Thymus (tissue), 11 donors: ENCODE data around the gene PRPSAP1. TPM values are rescaled to one million over a fixed set of nuclear protein-coding genes. Genes with fewer than 3 reads are reported as not detected.

Experiments used
- DNase-seq, 9 donors: peaks; one replicate each; pipeline ENCODE4 v3.0.0-alpha.2; 2013; ENCODE audit warnings: low spot score in 9 of 9, low read depth in 6 of 9, missing footprints in 1 of 9
- H3K27ac ChIP-seq, 2 donors: one replicate each; pipeline ENCODE4 v1.5.1; 2013; ENCODE audit warnings: control low read depth in 1 of 2, low read depth in 1 of 2, low read length in 1 of 2, mild to moderate bottlenecking in 1 of 2, moderate library complexity in 1 of 2
- H3K27me3 ChIP-seq, 2 donors: one replicate each; pipeline ENCODE4 v1.5.1; 2013; ENCODE audit warnings: low read length in 1 of 2; ENCODE audit not compliant: control insufficient read depth in 2 of 2, insufficient read depth in 1 of 2
- H3K36me3 ChIP-seq, 2 donors: one replicate each; pipeline ENCODE4 v1.5.1; 2013; ENCODE audit warnings: low read length in 1 of 2, mild to moderate bottlenecking in 1 of 2, moderate library complexity in 1 of 2; ENCODE audit not compliant: control insufficient read depth in 2 of 2, insufficient read depth in 2 of 2
- H3K4me1 ChIP-seq, 2 donors: one replicate each; pipeline ENCODE4 v1.5.1; 2013; ENCODE audit warnings: low read length in 2 of 2; ENCODE audit not compliant: control insufficient read depth in 2 of 2, insufficient read depth in 2 of 2
- H3K4me3 ChIP-seq, 2 donors: one replicate each; pipeline ENCODE4 v1.5.1; 2013; ENCODE audit warnings: low read length in 2 of 2, control low read depth in 1 of 2, mild to moderate bottlenecking in 1 of 2
- H3K9me3 ChIP-seq, 2 donors: one replicate each; pipeline ENCODE4 v1.5.1; 2013; ENCODE audit warnings: low read length in 1 of 2, mild to moderate bottlenecking in 1 of 2; ENCODE audit not compliant: control insufficient read depth in 2 of 2, insufficient read depth in 1 of 2
- WGBS: extraction: QIAGEN DNeasy Blood & Tissue Kit; methylation state at CpG from one replicate; pipeline ENCODE4 v1.1.7; 2013; 5-methylcytosine and 5-hydroxymethylcytosine counted together
- polyA plus RNA-seq: library from polyadenylated mRNA; stranded (reverse); fragments of 200-250 nt; gene quantifications from one replicate; pipeline ENCODE4 v1.2.3, GENCODE V29; 2013
- total RNA-seq: library from RNA; stranded (reverse); fragments of 120-200 nt; gene quantifications from one replicate; pipeline ENCODE4 v1.2.4, GENCODE V29; 2013
- donor health status: healthy.

PRPSAP1 gene
- total and polyA plus RNA-seq, 2 donors: 17.3 to 38.5 TPM

- WGBS: 86% methylated on average over 5 of the region's 5 CpGs
- H3K27ac ChIP-seq: no peak overlapping the region
- H3K27me3 ChIP-seq: no peaks in the 10 kb centered on the region
- H3K4me3 ChIP-seq: no peak overlapping the region
- peaks cover 11 to 37% of the 10 kb centered on the region in 2 donors for H3K4me1 ChIP-seq
- no peaks in the 10 kb centered on the region for H3K9me3 ChIP-seq
- DNase-seq: no peak
- no peaks in the 10 kb centered on the region for H3K36me3 ChIP-seq
Observed at GRCh38 chr17:76260669-76261068, 93.0 kb downstream of the PRPSAP1 start.

- no peaks in the 10 kb centered on the region for H3K27me3 ChIP-seq
- H3K27ac ChIP-seq: no peak overlapping the region
- DNase-seq: no peak
- no peaks in the 10 kb centered on the region for H3K36me3 ChIP-seq
- H3K9me3 ChIP-seq: no peaks in the 10 kb centered on the region
- WGBS: 99% methylated on average over 7 of the region's 7 CpGs
- peaks cover 11 to 37% of the 10 kb centered on the region in 2 donors for H3K4me1 ChIP-seq
- no peak overlapping the region for H3K4me3 ChIP-seq
Observed at GRCh38 chr17:76260220-76260619, 93.5 kb downstream of the PRPSAP1 start.

Other genes with a start within 250 kb of the PRPSAP1 start
- gene FOXJ1, start 212.7 kb downstream of the PRPSAP1 start, total RNA-seq: 0.52 TPM
- 0.75 TPM for gene FOXJ1, start 212.7 kb downstream of the PRPSAP1 start, polyA plus RNA-seq
- gene RNF157, start 113.4 kb downstream of the PRPSAP1 start, total RNA-seq: 0.61 TPM
- 1.6 TPM for gene RNF157, start 113.4 kb downstream of the PRPSAP1 start, polyA plus RNA-seq
- gene UBALD2, start 88.6 kb downstream of the PRPSAP1 start, total RNA-seq: 42.5 TPM
- gene UBALD2, start 88.6 kb downstream of the PRPSAP1 start, polyA plus RNA-seq: 48.1 TPM
- 1.1 TPM for gene QRICH2, start 45.6 kb downstream of the PRPSAP1 start, total RNA-seq
- 7.3 TPM for gene QRICH2, start 45.6 kb downstream of the PRPSAP1 start, polyA plus RNA-seq
- gene SPHK1, start 30.7 kb upstream of the PRPSAP1 start, total RNA-seq: 5.9 TPM
- gene SPHK1, start 30.7 kb upstream of the PRPSAP1 start, polyA plus RNA-seq: 35.2 TPM
- 8.8 TPM for gene UBE2O, start 99.2 kb upstream of the PRPSAP1 start, total RNA-seq
- gene UBE2O, start 99.2 kb upstream of the PRPSAP1 start, polyA plus RNA-seq: 11.1 TPM
- gene AANAT, start 113.7 kb upstream of the PRPSAP1 start, total RNA-seq: not detected
- gene AANAT, start 113.7 kb upstream of the PRPSAP1 start, polyA plus RNA-seq: 0.14 TPM
- 5.9 TPM for gene RHBDF2, start 147.5 kb upstream of the PRPSAP1 start, total RNA-seq
- gene RHBDF2, start 147.5 kb upstream of the PRPSAP1 start, polyA plus RNA-seq: 20.6 TPM
- 1.6 TPM for gene CYGB, start 183.8 kb upstream of the PRPSAP1 start, total RNA-seq
- gene CYGB, start 183.8 kb upstream of the PRPSAP1 start, polyA plus RNA-seq: 12.1 TPM
- 0.47 TPM for gene PRCD, start 186.1 kb upstream of the PRPSAP1 start, total RNA-seq
- gene PRCD, start 186.1 kb upstream of the PRPSAP1 start, polyA plus RNA-seq: 16.8 TPM
- 0.76 TPM for gene ST6GALNAC2, start 231.9 kb upstream of the PRPSAP1 start, total RNA-seq
- gene ST6GALNAC2, start 231.9 kb upstream of the PRPSAP1 start, polyA plus RNA-seq: 4.3 TPM